SK-N-SH treated with all-trans-retinoic acid at 6 μM for 48 hours (cell line): ENCODE results near the gene AGMO.

ENCODE experiments used
- BACH2 ChIP-seq: fragments of 250-450 bp; sonication (Bioruptor Pico); IDR thresholded peaks from 2 replicates; pipeline ENCODE4 v1.9.0; 2021; ENCODE audit warnings: mild to moderate bottlenecking, borderline replicate concordance
- PPARA ChIP-seq: fragments of 250-450 bp; sonication (Bioruptor Pico); IDR thresholded peaks from 2 replicates; pipeline ENCODE4 v1.5.0; 2020; ENCODE audit warnings: mild to moderate bottlenecking, borderline replicate concordance
- RARB ChIP-seq: fragments of 250-450 bp; sonication (Bioruptor Pico); IDR thresholded peaks from 2 replicates; pipeline ENCODE4 v1.8.0; 2021; ENCODE audit warnings: mild to moderate bottlenecking, moderate library complexity
- ZNF8 ChIP-seq: fragments of 450-650 bp; formaldehyde crosslinking; IDR thresholded peaks from 2 replicates; pipeline ENCODE4 v1.5.0; 2020; ENCODE audit warnings: mild to moderate bottlenecking, moderate library complexity

DNA sequence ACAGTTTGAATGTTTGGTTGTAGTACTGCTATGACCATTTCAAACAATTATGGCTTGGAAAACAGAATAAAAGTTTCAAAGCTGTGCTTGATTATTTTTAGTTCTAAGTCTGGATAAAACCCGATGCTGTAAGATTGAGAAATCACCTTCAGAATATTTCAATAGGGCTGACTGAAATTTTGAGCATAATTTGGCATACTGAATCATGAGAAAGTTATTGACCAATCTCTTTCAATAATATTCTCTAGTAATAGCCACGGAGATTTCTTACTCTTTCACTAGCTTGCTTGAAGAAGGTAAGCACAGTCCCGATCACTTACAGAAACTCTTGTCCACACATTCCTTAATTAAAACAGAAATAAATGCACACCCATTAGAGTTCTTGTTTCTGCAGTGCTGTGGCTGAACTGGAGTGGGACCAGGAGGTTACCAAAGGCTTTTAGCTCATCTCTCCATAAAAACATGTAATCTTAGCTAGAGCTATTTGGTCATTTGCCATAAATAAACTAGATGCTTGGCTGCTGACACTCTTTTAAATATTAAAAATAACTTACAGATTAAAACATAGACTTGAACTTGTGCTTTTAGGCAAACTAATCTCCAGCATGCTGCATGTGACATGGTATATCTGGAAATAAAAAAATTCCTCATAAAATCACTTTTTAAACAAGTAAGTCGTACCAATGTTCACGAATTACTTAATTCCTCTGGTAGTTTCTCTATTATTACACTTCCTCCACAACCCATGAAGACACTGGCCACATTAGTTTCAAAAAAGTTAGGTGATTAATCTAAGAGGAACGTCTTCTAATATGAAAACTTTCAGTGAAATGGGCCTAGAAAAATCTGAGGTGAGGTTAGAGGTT is 97.8 kb downstream of the AGMO start:
- TF ChIP-seq BACH2 (CRISPR knock-in tag), result no peak
- no peak for TF ChIP-seq ZNF8 (CRISPR knock-in tag)
- TF ChIP-seq PPARA (CRISPR knock-in tag), result no peak
- TF ChIP-seq RARB, result no peak
